ENCODE results near the gene CD7.
A peak's percentile ranks its signal among the peaks of the same experiment; 100 is the strongest.

CD7 gene

GRCh38 chr17:82278308-82278707 is 39.1 kb downstream of the CD7 start:
- no peaks in the 10 kb centered on the region for H3K27me3 ChIP-seq
- DNase-seq = no peak
- no peak for TF ChIP-seq CTCF (IDR thresholded peaks at IDR 0.05; ENCODE audit: low read depth, low read length)
- no peaks in the 10 kb centered on the region for H3K9me3 ChIP-seq
- peaks cover 19% of the 10 kb centered on the region for H3K4me1 ChIP-seq
- no peak overlapping the region for H3K4me3 ChIP-seq (ENCODE audit: low read depth, low read length)
- no peaks in the 10 kb centered on the region for H3K36me3 ChIP-seq

GRCh38 chr17:82277851-82278250 is 39.6 kb downstream of the CD7 start:
- no peak for DNase-seq
- Histone ChIP-seq H3K9me3 (no peaks in the 10 kb centered on the region), H3K4me1 (peaks cover 15% of the 10 kb centered on the region), H3K27me3 (no peaks in the 10 kb centered on the region), H3K36me3 (no peaks in the 10 kb centered on the region), H3K4me3 (ENCODE audit: low read depth, low read length) (no peak overlapping the region)
- no peak for TF ChIP-seq CTCF (IDR thresholded peaks at IDR 0.05; ENCODE audit: low read depth, low read length)

GRCh38 chr17:82276938-82277337 is 40.5 kb downstream of the CD7 start:
- DNase-seq = no peak
- H3K27me3 ChIP-seq = no peaks in the 10 kb centered on the region
- H3K9me3 ChIP-seq = no peaks in the 10 kb centered on the region
- H3K36me3 ChIP-seq = peaks cover 6% of the 10 kb centered on the region
- no peak overlapping the region for H3K4me3 ChIP-seq (ENCODE audit: low read depth, low read length)
- H3K4me1 ChIP-seq = peaks cover 6% of the 10 kb centered on the region
- no peak for TF ChIP-seq CTCF (IDR thresholded peaks at IDR 0.05; ENCODE audit: low read depth, low read length)

- peaks cover 4% of the 10 kb centered on the region for H3K4me1 ChIP-seq
- TF ChIP-seq CTCF (IDR thresholded peaks at IDR 0.05; ENCODE audit: low read depth, low read length) = no peak
- peaks cover 21% of the 10 kb centered on the region for H3K36me3 ChIP-seq
- DNase-seq = no peak
- no peak overlapping the region for H3K4me3 ChIP-seq (ENCODE audit: low read depth, low read length)
- H3K27me3 ChIP-seq = no peaks in the 10 kb centered on the region
- H3K9me3 ChIP-seq = no peaks in the 10 kb centered on the region
These were observed 42.1 kb downstream of the CD7 start for GRCh38 chr17:82275326-82275725.

GRCh38 chr17:82274134-82275020 is 43.0 kb downstream of the CD7 start:
- H3K27me3 ChIP-seq = no peaks in the 10 kb centered on the region
- no peak for DNase-seq
- H3K4me3 ChIP-seq (ENCODE audit: low read depth, low read length) = peak overlapping the region; percentile 66
- peaks cover 30% of the 10 kb centered on the region for H3K36me3 ChIP-seq
- H3K9me3 ChIP-seq = no peaks in the 10 kb centered on the region
- TF ChIP-seq CTCF (IDR thresholded peaks at IDR 0.05; ENCODE audit: low read depth, low read length) = no peak
- H3K4me1 ChIP-seq = peaks cover 7% of the 10 kb centered on the region
